Stomach smooth muscle (tissue), 2 donors: ENCODE data around the gene ZNF431.
"Not testable (repeated sequence)": the region's sequence is repeated elsewhere in the genome, so short reads cannot be mapped to it uniquely, and the experiment has no call there.

Source experiments
- H3K27ac ChIP-seq: one replicate; pipeline ENCODE4 v1.7.0; 2013; ENCODE audit warnings: mild to moderate bottlenecking, low read length, inconsistent platforms
- H3K27me3 ChIP-seq, 2 donors: one replicate each; pipeline ENCODE4 v1.7.0; 2013; ENCODE audit warnings: low read length in 2 of 2; ENCODE audit not compliant: insufficient read depth in 2 of 2, control insufficient read depth in 1 of 2
- H3K36me3 ChIP-seq, 2 donors: one replicate each; pipeline ENCODE4 v1.7.0; 2013; ENCODE audit warnings: low read length in 2 of 2; ENCODE audit not compliant: control insufficient read depth in 2 of 2, insufficient read depth in 2 of 2
- H3K4me1 ChIP-seq: one replicate; pipeline ENCODE4 v1.7.0; 2013; ENCODE audit warnings: low read length; ENCODE audit not compliant: control insufficient read depth, insufficient read depth
- H3K4me3 ChIP-seq, 2 donors: one replicate each; pipeline ENCODE4 v1.7.0; 2013; ENCODE audit warnings: low read length in 2 of 2
- H3K9ac ChIP-seq, 2 donors: one replicate each; pipeline ENCODE4 v1.7.0; 2013; ENCODE audit warnings: low read length in 2 of 2, mild to moderate bottlenecking in 1 of 2
- H3K9me3 ChIP-seq, 2 donors: one replicate each; pipeline ENCODE4 v1.7.0; 2013; ENCODE audit warnings: low read length in 2 of 2; ENCODE audit not compliant: control insufficient read depth in 2 of 2
- donor health status: healthy.
- donor health status: Pancreatic carcinoma.

Gene ZNF431

DNA sequence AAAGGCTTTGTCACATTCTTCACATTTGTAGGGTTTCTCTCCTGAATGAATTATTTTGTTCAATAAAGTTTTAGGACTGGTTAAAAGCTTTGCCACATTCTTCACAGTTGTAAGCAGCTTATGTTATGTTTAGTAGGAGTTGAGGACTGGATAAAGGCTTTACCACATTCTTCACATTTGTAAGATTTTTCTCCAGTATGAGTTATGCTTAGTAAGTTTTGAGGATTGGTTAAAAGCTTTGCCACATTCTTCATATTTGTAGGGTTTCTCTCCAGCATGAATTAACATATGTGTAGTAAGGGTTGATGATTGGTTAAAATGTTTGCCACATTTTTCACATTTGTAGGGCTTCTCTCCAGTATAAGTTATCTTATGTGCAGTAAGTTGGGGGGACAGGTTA, 79.9 kb downstream of the ZNF431 start:
- Histone ChIP-seq H3K27me3 (no peaks in the 10 kb centered on the region), H3K9ac (no peak overlapping the region), H3K36me3 (no peaks in the 10 kb centered on the region), H3K4me1 (no peaks in the 10 kb centered on the region), H3K9me3 (no peaks in the 10 kb centered on the region), H3K4me3 (no peak overlapping the region), H3K27ac (no peak overlapping the region)

DNA sequence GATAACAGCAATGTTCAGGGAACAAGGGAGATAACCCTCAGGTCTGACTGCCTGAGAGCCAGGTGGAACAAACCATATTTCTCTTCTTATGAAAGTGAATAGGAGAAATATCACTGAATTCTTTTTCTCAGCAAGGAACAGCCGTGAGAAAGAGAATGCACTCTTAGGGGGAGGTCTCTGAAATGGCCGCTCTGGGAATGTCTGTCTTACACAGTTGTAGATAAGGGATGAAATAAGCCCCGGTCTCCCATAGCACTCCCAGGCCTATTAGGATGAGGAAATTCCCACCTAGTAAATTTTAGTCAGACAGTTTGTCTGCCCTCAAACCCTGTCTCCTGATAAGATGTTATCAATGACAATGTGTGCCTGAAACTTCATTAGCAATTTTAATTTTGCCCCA, 88.1 kb downstream of the ZNF431 start:
- H3K4me3 ChIP-seq, H3K27ac ChIP-seq, H3K9me3 ChIP-seq: not testable (repeated sequence)

DNA sequence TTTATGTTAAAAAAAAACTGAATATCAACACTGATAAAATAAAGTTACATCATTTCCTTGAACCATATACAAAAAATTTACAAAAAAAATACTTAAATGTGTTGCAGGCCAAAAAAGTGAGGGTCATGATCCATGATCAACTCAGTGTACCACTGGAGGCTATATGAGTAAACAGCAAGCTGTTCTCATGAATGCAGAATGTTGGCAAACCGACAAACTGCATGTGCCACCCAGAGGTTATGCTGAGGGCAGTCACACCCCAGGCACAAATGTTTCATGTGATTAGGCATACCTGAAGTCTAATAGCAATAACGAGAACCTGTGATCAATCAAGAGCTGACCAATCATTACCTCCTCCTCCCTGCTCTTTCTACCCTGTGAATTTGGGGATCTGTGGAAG, 91.9 kb downstream of the ZNF431 start:
- Histone ChIP-seq H3K27me3 (no peaks in the 10 kb centered on the region), H3K27ac (no peak overlapping the region), H3K9ac (no peak overlapping the region), H3K9me3 (no peaks in the 10 kb centered on the region), H3K4me1 (no peaks in the 10 kb centered on the region), H3K36me3 (no peaks in the 10 kb centered on the region), H3K4me3 (no peak overlapping the region)

More for the DNA sequence above, 88.1 kb downstream of the ZNF431 start:
- H3K9ac ChIP-seq, H3K36me3 ChIP-seq, H3K27me3 ChIP-seq, H3K4me1 ChIP-seq: not testable (repeated sequence)

DNA sequence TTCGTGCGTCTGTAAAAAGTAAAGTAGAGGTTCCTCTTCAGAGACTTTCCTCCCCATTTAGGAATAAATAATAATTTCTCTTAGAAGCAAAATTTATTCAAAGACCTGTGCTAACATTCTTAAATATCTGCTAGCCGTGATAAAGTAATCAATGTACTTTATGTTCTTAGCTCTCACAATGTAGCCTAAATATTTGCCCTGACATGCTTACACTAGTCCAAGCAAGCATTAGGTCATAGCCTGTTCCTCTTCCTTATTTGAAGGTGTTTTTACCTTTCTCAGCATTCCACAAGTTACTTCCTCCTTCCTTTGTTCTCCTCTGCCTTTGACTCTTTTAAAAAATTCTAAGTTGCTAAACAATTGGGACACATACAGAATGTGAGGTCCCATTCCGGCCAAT, 94.9 kb downstream of the ZNF431 start:
- not testable (repeated sequence) for H3K4me1 ChIP-seq, H3K4me3 ChIP-seq, H3K27ac ChIP-seq, H3K27me3 ChIP-seq, H3K9me3 ChIP-seq, H3K9ac ChIP-seq, H3K36me3 ChIP-seq

DNA sequence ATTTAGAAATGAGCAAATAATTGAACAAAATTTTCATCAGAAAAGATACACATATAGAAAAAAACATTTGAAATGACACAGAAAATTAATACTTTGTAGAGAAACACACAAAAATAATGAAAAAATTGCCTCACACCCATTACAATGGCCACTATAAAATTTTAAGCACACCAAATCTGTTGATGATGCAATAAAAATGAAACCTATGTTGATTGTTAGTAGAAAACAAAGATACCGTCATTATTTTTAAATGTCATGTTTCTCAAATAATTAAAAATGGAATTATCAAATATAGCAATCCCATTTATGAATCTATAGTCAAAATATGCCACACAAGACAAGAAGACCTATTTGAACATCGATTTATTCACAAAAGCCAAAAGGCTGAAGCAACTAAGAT, 96.8 kb downstream of the ZNF431 start:
- Histone ChIP-seq H3K27ac (no peak overlapping the region), H3K9me3 (no peaks in the 10 kb centered on the region), H3K36me3 (no peaks in the 10 kb centered on the region), H3K4me1 (no peaks in the 10 kb centered on the region), H3K27me3 (no peaks in the 10 kb centered on the region), H3K9ac (no peak overlapping the region), H3K4me3 (no peak overlapping the region)
